WERI-Rb-1 (cell line): ENCODE measurements around the gene ELAC1.
A peak's percentile ranks its signal among the peaks of the same experiment; 100 is the strongest.

Source experiments
- DNase-seq: peaks from one replicate; pipeline ENCODE4 v3.0.0-alpha.2; 2020
- H3K27ac ChIP-seq: fragments of 250-450 bp; sonication (Bioruptor Pico); 2 replicates; pipeline ENCODE4 v1.5.1; 2020; ENCODE audit warnings: mild to moderate bottlenecking, moderate library complexity
- H3K27me3 ChIP-seq: fragments of 250-450 bp; sonication (Bioruptor Pico); 2 replicates; pipeline ENCODE4 v1.5.1; 2021; ENCODE audit warnings: mild to moderate bottlenecking, low read depth, moderate library complexity; ENCODE audit not compliant: insufficient read depth, severe bottlenecking
- H3K36me3 ChIP-seq: fragments of 250-450 bp; sonication (Bioruptor Pico); 2 replicates; pipeline ENCODE4 v1.5.1; 2020; ENCODE audit warnings: mild to moderate bottlenecking, moderate library complexity
- H3K4me3 ChIP-seq: 2 replicates; pipeline ENCODE4 v1.5.1; 2011; ENCODE audit warnings: low read depth, mild to moderate bottlenecking, control low read depth, low read length
- H3K9me3 ChIP-seq: fragments of 250-450 bp; sonication (Bioruptor Pico); 2 replicates; pipeline ENCODE4 v1.5.1; 2021; ENCODE audit warnings: mild to moderate bottlenecking, moderate library complexity; ENCODE audit not compliant: severe bottlenecking
- CTCF ChIP-seq: IDR thresholded peaks from 2 replicates; pipeline ENCODE4 v1.5.1; 2011; ENCODE audit warnings: low read depth, mild to moderate bottlenecking, control low read depth, inconsistent platforms, low read length

The ELAC1 gene

GRCh38 chr18:51021226-51021965 is 53.6 kb downstream of the ELAC1 start:
- no peak for DNase-seq
- TF ChIP-seq CTCF, result no peak
- peaks cover 5% of the 10 kb centered on the region for H3K36me3 ChIP-seq
- H3K27ac ChIP-seq, result no peak overlapping the region
- H3K4me3 ChIP-seq, result no peak overlapping the region
- peaks cover 3% of the 10 kb centered on the region for H3K9me3 ChIP-seq
- H3K27me3 ChIP-seq, result no peaks in the 10 kb centered on the region

- Histone ChIP-seq H3K27ac (no peak overlapping the region), H3K9me3 (peaks cover 3% of the 10 kb centered on the region), H3K36me3 (peaks cover 9% of the 10 kb centered on the region), H3K27me3 (no peaks in the 10 kb centered on the region), H3K4me3 (no peak overlapping the region)
- no peak for DNase-seq
- TF ChIP-seq CTCF, result no peak
Observed at GRCh38 chr18:51025512-51025911, 57.7 kb downstream of the ELAC1 start.

- peak; percentile 11; the same call in 1 of the 2 replicates for TF ChIP-seq CTCF
- Histone ChIP-seq H3K27me3 (no peaks in the 10 kb centered on the region), H3K4me3 (no peak overlapping the region), H3K9me3 (peaks cover 3% of the 10 kb centered on the region), H3K36me3 (peaks cover 9% of the 10 kb centered on the region), H3K27ac (no peak overlapping the region)
- DNase-seq, result peak; percentile 30
Observed at GRCh38 chr18:51028201-51028805, 60.5 kb downstream of the ELAC1 start.

- peak overlapping the region; percentile 71 for H3K4me3 ChIP-seq
- no peak for DNase-seq
- H3K27me3 ChIP-seq, result no peaks in the 10 kb centered on the region
- H3K9me3 ChIP-seq, result no peaks in the 10 kb centered on the region
- TF ChIP-seq CTCF, result no peak
- H3K36me3 ChIP-seq, result peaks cover 11% of the 10 kb centered on the region
- H3K27ac ChIP-seq, result peak overlapping the region; percentile 95
Observed at GRCh38 chr18:51029378-51029693, 61.5 kb downstream of the ELAC1 start.

GRCh38 chr18:51029694-51030536 is 62.1 kb downstream of the ELAC1 start, which contains the start of gene SMAD4:
TSS of gene SMAD4 (plus strand) at chr18:51030213. CDS start at chr18:51047047, 16,834 bp downstream.
- TF ChIP-seq CTCF, result no peak
- H3K27me3 ChIP-seq, result no peaks in the 10 kb centered on the region
- no peaks in the 10 kb centered on the region for H3K9me3 ChIP-seq
- H3K27ac ChIP-seq, result peak within 1 kb of the TSS; percentile 95
- DNase-seq, result peak; percentile 100
- peak within 1 kb of the TSS; percentile 76 for H3K4me3 ChIP-seq
- H3K36me3 ChIP-seq, result peaks cover 12% of the 10 kb centered on the region
